Measurements from ENCODE around the gene ADCYAP1R1.

DNA sequence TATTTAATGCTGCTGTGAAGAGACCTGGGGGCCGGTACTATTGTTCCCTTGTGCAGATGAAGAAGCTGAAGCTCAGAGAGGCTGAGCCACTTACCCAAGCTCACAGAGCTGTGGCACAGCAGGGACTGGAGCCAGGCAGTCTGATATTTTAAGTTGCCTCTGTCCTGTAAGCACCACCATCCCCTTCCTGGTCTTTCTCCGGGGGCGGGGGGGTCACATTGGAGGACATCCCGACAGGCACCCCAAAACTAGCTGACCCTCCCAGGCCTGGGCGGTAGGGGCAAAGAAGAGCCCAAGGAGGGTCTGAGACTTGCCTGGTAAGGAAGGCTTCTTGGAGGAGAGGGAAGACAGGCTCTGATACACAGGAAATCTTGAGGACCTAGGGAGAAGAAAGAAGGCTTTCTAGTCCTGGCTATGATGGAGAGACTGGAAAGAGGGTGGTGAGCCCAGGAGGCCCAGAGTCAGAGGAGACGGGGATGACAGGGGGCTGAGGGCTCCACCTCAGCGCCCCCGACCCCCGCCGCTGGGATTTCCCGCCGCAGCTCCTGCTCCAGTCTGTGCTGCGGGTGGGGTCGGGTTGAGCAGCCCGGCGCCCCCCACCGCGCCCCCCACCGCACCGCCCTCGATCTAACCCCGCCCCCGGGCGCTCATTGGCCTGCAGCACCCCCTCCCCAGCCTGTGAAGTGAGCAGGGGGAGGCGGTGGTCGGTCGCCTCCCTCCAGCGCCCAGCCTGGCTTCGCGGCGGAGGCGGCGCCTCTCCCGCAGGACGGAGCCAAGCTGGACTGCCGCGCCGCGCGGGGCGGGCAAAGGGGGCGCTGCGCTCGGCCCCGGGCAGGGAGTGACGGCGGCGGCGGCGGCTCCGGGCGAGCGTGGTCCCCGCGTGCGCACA, at the start of gene ADCYAP1R1:
- no peak for TF ChIP-seq CEBPB (IDR thresholded peaks at IDR 0.05)
- TF ChIP-seq, protein P1, sequence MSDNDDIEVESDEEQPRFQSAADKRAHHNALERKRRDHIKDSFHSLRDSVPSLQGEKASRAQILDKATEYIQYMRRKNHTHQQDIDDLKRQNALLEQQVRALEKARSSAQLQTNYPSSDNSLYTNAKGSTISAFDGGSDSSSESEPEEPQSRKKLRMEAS (IDR thresholded peaks at IDR 0.05) = no peak
